Cardiac muscle cell (in vitro differentiated cells and primary cell): Measurements from ENCODE around the gene ESYT1. TPM values are rescaled to one million over a fixed set of nuclear protein-coding genes. Genes with fewer than 3 reads are reported as not detected.

ENCODE experiments used
- DNase-seq, 2 donors: peaks; one replicate each; pipeline versions ENCODE4 v3.0.0 to v3.0.0-alpha.2; 2010 to 2017; ENCODE audit warnings: low read depth in 1 of 2, low spot score in 1 of 2
- H3K27ac ChIP-seq: fragments of 200-600 bp; sonication (generic); 2 replicates; pipeline ENCODE4 v1.5.1; 2016
- H3K27me3 ChIP-seq: fragments of 200-600 bp; sonication (generic); 2 replicates; pipeline ENCODE4 v1.6.0; 2016; ENCODE audit warnings: control low read depth
- H3K36me3 ChIP-seq: fragments of 200-600 bp; sonication (generic); 2 replicates; pipeline ENCODE4 v1.5.1; 2016; ENCODE audit warnings: control low read depth
- H3K4me1 ChIP-seq: fragments of 200-600 bp; sonication (generic); 2 replicates; pipeline ENCODE4 v1.8.1; 2017; ENCODE audit warnings: low read depth, mild to moderate bottlenecking, mixed run types
- H3K4me3 ChIP-seq: fragments of 200-600 bp; sonication (generic); 2 replicates; pipeline ENCODE4 v1.5.1; 2016; ENCODE audit warnings: mild to moderate bottlenecking
- H3K9me3 ChIP-seq: fragments of 200-600 bp; sonication (generic); 2 replicates; pipeline ENCODE4 v1.5.1; 2017; ENCODE audit warnings: low read depth, mild to moderate bottlenecking, control low read depth
- CTCF ChIP-seq: IDR thresholded peaks from 2 replicates; pipeline ENCODE4 v1.5.1; 2012; ENCODE audit warnings: low read depth, mild to moderate bottlenecking, low read length
- polyA plus RNA-seq: library from polyadenylated mRNA; unstranded; fragments of >200 nt; fragmentation: Nextera tagmentation; extraction: Ambion mirVana; gene quantifications from 2 replicates; pipeline ENCODE4 v1.2.1, GENCODE V29; 2016
- total RNA-seq: library from RNA; depleted of rRNA; stranded (reverse); fragments of >200 nt; gene quantifications from 2 replicates; pipeline ENCODE4 v1.2.3, GENCODE V29; 2016

The ESYT1 gene
- total and polyA plus RNA-seq, 2 experiments from 2014 or later, result 52.0 to 107 TPM

- TF ChIP-seq CTCF, result no peak
- Histone ChIP-seq H3K4me3 (no peak overlapping the region), H3K27me3 (no peaks in the 10 kb centered on the region), H3K27ac (no peak overlapping the region), H3K4me1 (peaks cover 3% of the 10 kb centered on the region), H3K9me3 (no peaks in the 10 kb centered on the region), H3K36me3 (peaks cover 70% of the 10 kb centered on the region)
- no peak for DNase-seq
Observed at GRCh38 chr12:56172839-56173238, 44.8 kb downstream of the ESYT1 start.

- H3K9me3 ChIP-seq, result no peaks in the 10 kb centered on the region
- H3K4me1 ChIP-seq, result peaks cover 2% of the 10 kb centered on the region
- no peak overlapping the region for H3K4me3 ChIP-seq
- TF ChIP-seq CTCF, result no peak
- no peak overlapping the region for H3K27ac ChIP-seq
- no peaks in the 10 kb centered on the region for H3K27me3 ChIP-seq
- peaks cover 74% of the 10 kb centered on the region for H3K36me3 ChIP-seq
- DNase-seq, result no peak
Observed at GRCh38 chr12:56178347-56178746, 50.3 kb downstream of the ESYT1 start.

- no peaks in the 10 kb centered on the region for H3K9me3 ChIP-seq
- H3K4me3 ChIP-seq, result no peak overlapping the region
- H3K27ac ChIP-seq, result no peak overlapping the region
- H3K27me3 ChIP-seq, result no peaks in the 10 kb centered on the region
- DNase-seq, result no peak
- no peak for TF ChIP-seq CTCF
- peaks cover 16% of the 10 kb centered on the region for H3K4me1 ChIP-seq
- peaks cover 29% of the 10 kb centered on the region for H3K36me3 ChIP-seq
Observed at GRCh38 chr12:56186957-56187356, 58.9 kb downstream of the ESYT1 start.

GRCh38 chr12:56188131-56188777 lies 60.2 kb downstream of the ESYT1 start:
- H3K4me1 ChIP-seq, result peaks cover 15% of the 10 kb centered on the region
- no peak for DNase-seq
- H3K27me3 ChIP-seq, result no peaks in the 10 kb centered on the region
- no peak for TF ChIP-seq CTCF
- no peaks in the 10 kb centered on the region for H3K9me3 ChIP-seq
- peaks cover 24% of the 10 kb centered on the region for H3K36me3 ChIP-seq
- H3K27ac ChIP-seq, result peak overlapping the region; percentile 81
- H3K4me3 ChIP-seq, result peak overlapping the region; percentile 100

GRCh38 chr12:56188778-56189098 lies 60.7 kb downstream of the ESYT1 start:
- Histone ChIP-seq H3K4me1 (peaks cover 10% of the 10 kb centered on the region), H3K36me3 (peaks cover 19% of the 10 kb centered on the region), H3K27me3 (no peaks in the 10 kb centered on the region), H3K9me3 (no peaks in the 10 kb centered on the region), H3K27ac (peak overlapping the region; percentile 81), H3K4me3 (peak overlapping the region; percentile 100)
- no peak for DNase-seq
- TF ChIP-seq CTCF, result no peak
